ENCODE data around the gene COX5B.
"Not testable (repeated sequence)": the region's sequence is repeated elsewhere in the genome, so short reads cannot be mapped to it uniquely, and the experiment has no call there.

The COX5B gene

DNA sequence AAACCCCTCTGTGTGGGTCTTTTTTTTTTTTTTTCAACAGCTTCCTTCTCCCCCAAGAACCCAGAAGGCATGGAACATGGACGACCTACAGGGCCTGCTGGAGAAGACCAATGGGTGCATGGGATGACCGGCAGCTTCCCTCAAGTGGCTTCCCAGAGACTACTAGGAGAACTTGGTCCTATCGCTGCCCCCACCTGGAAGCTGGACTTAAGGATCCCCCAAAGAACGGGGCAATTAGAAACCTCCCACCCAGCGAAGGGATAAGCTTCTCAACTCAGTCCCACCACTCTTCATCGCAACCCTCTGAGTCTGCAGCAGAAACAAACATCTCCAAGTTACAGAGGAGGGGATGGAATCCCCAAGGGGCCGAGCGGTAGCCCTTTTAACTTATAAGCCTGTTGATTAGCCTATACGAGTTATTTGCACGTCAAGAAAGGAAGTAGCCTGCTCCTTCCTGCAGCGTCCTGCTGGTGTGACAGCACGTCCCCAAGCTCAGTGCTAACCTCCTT is 16.6 kb downstream of the COX5B start:
- no peaks in the 10 kb centered on the region for H3K9me3 ChIP-seq (ENCODE audit: control insufficient read depth, insufficient read depth, low read depth, low read length)
- H3K4me1 ChIP-seq (ENCODE audit: control insufficient read depth, insufficient read depth, low read length): peaks cover 22% of the 10 kb centered on the region
- peak overlapping the region; percentile 65; the same call in 1 of the 2 replicates for H3K27ac ChIP-seq (ENCODE audit: low read depth, low read length)
- H3K4me3 ChIP-seq (ENCODE audit: low read depth, low read length): peak overlapping the region; percentile 73
- peak overlapping the region; percentile 96 for H3K9ac ChIP-seq (ENCODE audit: low read length)
- H3K36me3 ChIP-seq (ENCODE audit: control insufficient read depth, insufficient read depth, low read length): peaks cover 31% of the 10 kb centered on the region
- no peaks in the 10 kb centered on the region for H3K27me3 ChIP-seq (ENCODE audit: control insufficient read depth, insufficient read depth, low read length)

DNA sequence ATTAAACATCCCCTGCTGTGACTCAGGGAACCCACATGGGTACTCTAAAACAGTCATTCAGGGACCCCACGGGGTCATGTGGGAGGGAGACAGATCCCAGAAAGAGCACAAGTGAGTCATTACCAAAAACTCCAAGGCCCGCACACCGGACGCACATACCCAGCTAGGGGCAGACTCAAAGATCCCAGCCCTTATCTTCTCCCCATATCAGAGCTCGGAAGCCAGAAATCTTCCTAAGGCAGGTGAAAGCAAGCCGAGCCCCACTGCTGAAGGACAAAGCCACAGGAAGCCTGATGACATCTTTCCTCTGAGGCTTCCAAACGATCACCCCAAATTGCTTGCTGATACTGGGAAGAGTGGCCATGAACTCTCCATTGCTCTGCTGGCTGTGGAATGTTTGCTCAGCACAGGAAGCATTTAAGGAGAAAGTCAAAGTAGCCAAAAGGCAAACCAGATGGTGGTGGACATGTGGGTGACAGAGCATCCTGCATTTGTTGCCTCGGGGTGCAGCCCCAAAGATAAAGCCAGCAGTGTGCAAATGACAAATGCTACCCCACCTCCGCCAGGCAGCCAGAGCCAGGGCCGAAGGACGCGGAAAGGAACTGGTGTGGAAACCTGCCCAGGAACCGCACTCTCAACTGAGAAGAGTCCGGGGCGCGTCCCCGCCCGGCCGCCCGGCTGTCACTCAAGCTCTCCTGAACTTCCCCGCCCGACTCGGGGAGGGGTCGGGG is 17.2 kb downstream of the COX5B start:
- Histone ChIP-seq H3K9me3 (ENCODE audit: control insufficient read depth, insufficient read depth, low read depth, low read length) (no peaks in the 10 kb centered on the region), H3K36me3 (ENCODE audit: control insufficient read depth, insufficient read depth, low read length) (peaks cover 25% of the 10 kb centered on the region), H3K4me1 (ENCODE audit: control insufficient read depth, insufficient read depth, low read length) (peaks cover 22% of the 10 kb centered on the region), H3K4me3 (ENCODE audit: low read depth, low read length) (peak overlapping the region; percentile 73), H3K9ac (ENCODE audit: low read length) (peak overlapping the region; percentile 96), H3K27ac (ENCODE audit: low read depth, low read length) (peak overlapping the region; percentile 65; the same call in 1 of the 2 replicates), H3K27me3 (ENCODE audit: control insufficient read depth, insufficient read depth, low read length) (no peaks in the 10 kb centered on the region)

- H3K27ac ChIP-seq (ENCODE audit: low read depth, low read length): peak overlapping the region; percentile 65; the same call in 1 of the 2 replicates
- peaks cover 19% of the 10 kb centered on the region for H3K36me3 ChIP-seq (ENCODE audit: control insufficient read depth, insufficient read depth, low read length)
- peak overlapping the region; percentile 96 for H3K9ac ChIP-seq (ENCODE audit: low read length)
- H3K4me3 ChIP-seq (ENCODE audit: low read depth, low read length): peak overlapping the region; percentile 73
- H3K27me3 ChIP-seq (ENCODE audit: control insufficient read depth, insufficient read depth, low read length): no peaks in the 10 kb centered on the region
- H3K4me1 ChIP-seq (ENCODE audit: control insufficient read depth, insufficient read depth, low read length): peaks cover 22% of the 10 kb centered on the region
- no peaks in the 10 kb centered on the region for H3K9me3 ChIP-seq (ENCODE audit: control insufficient read depth, insufficient read depth, low read depth, low read length)
Measured at GRCh38 chr2:97663626-97663961, 17.7 kb downstream of the COX5B start.

DNA sequence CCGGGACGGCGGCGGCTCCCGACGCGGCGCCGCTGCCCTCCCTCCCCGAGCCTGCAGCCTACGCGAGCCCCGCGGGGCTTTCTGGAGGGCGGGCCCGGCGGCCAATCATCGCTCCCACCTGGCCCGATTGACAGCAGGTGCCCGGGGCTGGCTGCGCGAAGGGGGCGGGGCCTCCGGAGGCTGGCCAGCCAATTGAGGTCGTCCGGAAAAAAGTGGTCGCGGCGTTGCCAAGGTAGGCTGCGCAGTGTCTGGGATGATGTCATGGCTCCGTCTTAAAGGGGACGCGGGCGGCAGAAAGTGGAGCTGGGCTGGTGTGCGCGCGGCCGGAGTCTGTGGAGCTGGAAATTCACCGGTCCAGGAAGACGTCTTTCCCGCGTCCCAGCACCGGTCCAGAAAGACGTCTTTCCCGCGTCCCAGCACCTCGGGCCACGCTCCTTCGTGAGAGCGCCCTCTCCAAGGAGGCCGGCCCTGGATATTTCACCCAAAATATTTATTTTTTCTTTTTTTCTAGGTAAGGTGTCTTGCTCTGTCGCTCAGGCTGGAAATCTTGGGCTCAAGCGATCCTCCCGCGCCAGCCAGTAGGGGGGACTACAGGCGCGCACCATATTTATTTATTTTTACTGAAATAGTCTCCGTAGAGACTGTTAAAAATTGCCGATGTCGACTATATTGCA is 18.2 kb downstream of the COX5B start, which contains the start of gene ACTR1B:
TSS of gene ACTR1B (minus strand) at position 83 of the 674 bp plus-strand sequence. CDS start 154 bp downstream, outside the sequence.
- peaks cover 22% of the 10 kb centered on the region for H3K4me1 ChIP-seq (ENCODE audit: control insufficient read depth, insufficient read depth, low read length)
- H3K9ac ChIP-seq (ENCODE audit: low read length): peak within 1 kb of the TSS; percentile 96
- peak within 1 kb of the TSS; percentile 95 for H3K27ac ChIP-seq (ENCODE audit: low read depth, low read length)
- H3K36me3 ChIP-seq (ENCODE audit: control insufficient read depth, insufficient read depth, low read length): peaks cover 14% of the 10 kb centered on the region
- no peaks in the 10 kb centered on the region for H3K27me3 ChIP-seq (ENCODE audit: control insufficient read depth, insufficient read depth, low read length)
- no peaks in the 10 kb centered on the region for H3K9me3 ChIP-seq (ENCODE audit: control insufficient read depth, insufficient read depth, low read depth, low read length)
- H3K4me3 ChIP-seq (ENCODE audit: low read depth, low read length): peak within 1 kb of the TSS; percentile 73

GRCh38 chr2:97664636-97664970 is 18.7 kb downstream of the COX5B start:
- peaks cover 9% of the 10 kb centered on the region; the same call in 1 of the 2 replicates for H3K36me3 ChIP-seq (ENCODE audit: control insufficient read depth, insufficient read depth, low read length)
- H3K9me3 ChIP-seq (ENCODE audit: control insufficient read depth, insufficient read depth, low read depth, low read length): no peaks in the 10 kb centered on the region
- H3K9ac ChIP-seq (ENCODE audit: low read length): peak overlapping the region; percentile 87
- H3K4me3 ChIP-seq (ENCODE audit: low read depth, low read length): peak overlapping the region; percentile 73
- no peaks in the 10 kb centered on the region for H3K27me3 ChIP-seq (ENCODE audit: control insufficient read depth, insufficient read depth, low read length)
- H3K27ac ChIP-seq (ENCODE audit: low read depth, low read length): peak overlapping the region; percentile 95
- H3K4me1 ChIP-seq (ENCODE audit: control insufficient read depth, insufficient read depth, low read length): peaks cover 22% of the 10 kb centered on the region

GRCh38 chr2:97669448-97669847 is 23.6 kb downstream of the COX5B start, which contains the start of gene C2orf92:
Gene C2orf92 (plus strand): TSS chr2:97669713. CDS start chr2:97669789, 76 bp downstream.
- H3K9me3 ChIP-seq (ENCODE audit: control insufficient read depth, insufficient read depth, low read depth, low read length): no peaks in the 10 kb centered on the region
- H3K4me3 ChIP-seq (ENCODE audit: low read depth, low read length): no peak within 1 kb of the TSS
- H3K27me3 ChIP-seq (ENCODE audit: control insufficient read depth, insufficient read depth, low read length): no peaks in the 10 kb centered on the region
- no peaks in the 10 kb centered on the region for H3K36me3 ChIP-seq (ENCODE audit: control insufficient read depth, insufficient read depth, low read length)
- H3K27ac ChIP-seq (ENCODE audit: low read depth, low read length): no peak within 1 kb of the TSS
- H3K4me1 ChIP-seq (ENCODE audit: control insufficient read depth, insufficient read depth, low read length): peaks cover 4% of the 10 kb centered on the region; the same call in 1 of the 2 replicates
- no peak within 1 kb of the TSS for H3K9ac ChIP-seq (ENCODE audit: low read length)

DNA sequence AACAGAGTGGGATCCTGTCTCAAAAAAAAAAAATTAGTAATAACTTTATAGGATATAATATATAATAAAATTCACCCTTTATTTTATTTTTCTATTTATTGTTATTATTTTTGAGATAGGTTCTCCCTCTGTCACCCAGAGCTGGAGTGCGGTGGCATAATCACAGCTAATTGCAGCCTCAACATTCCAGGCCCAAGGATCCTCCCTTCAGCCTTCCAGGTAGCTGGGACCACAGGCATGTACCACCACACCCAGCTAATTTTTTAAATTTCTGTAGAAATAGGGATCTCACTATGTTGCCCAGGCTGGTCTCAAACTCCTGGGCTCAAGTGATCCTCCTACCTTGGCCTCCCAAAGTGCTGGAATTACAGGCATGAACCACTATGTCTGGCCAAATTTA is 24.6 kb downstream of the COX5B start:
- Histone ChIP-seq H3K4me3 (ENCODE audit: low read depth, low read length) (no peak overlapping the region), H3K9me3 (ENCODE audit: control insufficient read depth, insufficient read depth, low read depth, low read length) (no peaks in the 10 kb centered on the region), H3K27ac (ENCODE audit: low read depth, low read length) (no peak overlapping the region), H3K4me1 (ENCODE audit: control insufficient read depth, insufficient read depth, low read length) (peaks cover 9% of the 10 kb centered on the region), H3K27me3 (ENCODE audit: control insufficient read depth, insufficient read depth, low read length) (no peaks in the 10 kb centered on the region), H3K9ac (ENCODE audit: low read length) (no peak overlapping the region), H3K36me3 (ENCODE audit: control insufficient read depth, insufficient read depth, low read length) (no peaks in the 10 kb centered on the region)

DNA sequence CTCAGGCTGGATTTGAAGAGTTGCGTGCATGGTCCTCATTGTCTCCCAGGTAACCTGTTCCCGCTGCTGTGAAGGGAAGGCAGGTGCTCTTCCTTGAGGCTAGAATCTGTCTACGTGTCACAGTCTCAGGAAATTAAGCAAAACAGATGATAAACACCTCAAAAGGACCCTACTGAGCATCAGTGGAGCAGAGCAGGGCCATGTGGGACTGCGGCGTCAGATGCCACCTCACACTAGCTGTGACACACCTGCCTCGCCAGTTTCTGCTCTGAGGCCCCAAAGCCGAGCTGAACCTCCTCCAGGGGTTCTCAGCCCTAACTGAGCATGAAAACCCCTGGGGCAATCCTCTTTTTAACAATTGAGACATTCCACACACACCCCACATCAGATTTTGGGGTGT is 25.7 kb downstream of the COX5B start:
- H3K9ac ChIP-seq (ENCODE audit: low read length): no peak overlapping the region
- peaks cover 11% of the 10 kb centered on the region for H3K4me1 ChIP-seq (ENCODE audit: control insufficient read depth, insufficient read depth, low read length)
- no peaks in the 10 kb centered on the region for H3K36me3 ChIP-seq (ENCODE audit: control insufficient read depth, insufficient read depth, low read length)
- H3K27ac ChIP-seq (ENCODE audit: low read depth, low read length): no peak overlapping the region
- no peaks in the 10 kb centered on the region for H3K9me3 ChIP-seq (ENCODE audit: control insufficient read depth, insufficient read depth, low read depth, low read length)
- no peaks in the 10 kb centered on the region for H3K27me3 ChIP-seq (ENCODE audit: control insufficient read depth, insufficient read depth, low read length)
- no peak overlapping the region for H3K4me3 ChIP-seq (ENCODE audit: low read depth, low read length)

- not testable (repeated sequence) for H3K9ac ChIP-seq (ENCODE audit: low read length); H3K27me3 ChIP-seq (ENCODE audit: control insufficient read depth, insufficient read depth, low read length); H3K9me3 ChIP-seq (ENCODE audit: control insufficient read depth, insufficient read depth, low read depth, low read length); H3K4me3 ChIP-seq (ENCODE audit: low read depth, low read length); H3K36me3 ChIP-seq (ENCODE audit: control insufficient read depth, insufficient read depth, low read length); H3K27ac ChIP-seq (ENCODE audit: low read depth, low read length)
- H3K4me1 ChIP-seq (ENCODE audit: control insufficient read depth, insufficient read depth, low read length): peaks cover 11% of the 10 kb centered on the region
Measured at GRCh38 chr2:97672606-97673140, 26.8 kb downstream of the COX5B start.

- Histone ChIP-seq H3K27ac (ENCODE audit: low read depth, low read length) (no peak overlapping the region), H3K9me3 (ENCODE audit: control insufficient read depth, insufficient read depth, low read depth, low read length) (no peaks in the 10 kb centered on the region), H3K36me3 (ENCODE audit: control insufficient read depth, insufficient read depth, low read length) (no peaks in the 10 kb centered on the region), H3K4me3 (ENCODE audit: low read depth, low read length) (no peak overlapping the region), H3K27me3 (ENCODE audit: control insufficient read depth, insufficient read depth, low read length) (no peaks in the 10 kb centered on the region), H3K4me1 (ENCODE audit: control insufficient read depth, insufficient read depth, low read length) (peaks cover 11% of the 10 kb centered on the region), H3K9ac (ENCODE audit: low read length) (no peak overlapping the region)
Measured at GRCh38 chr2:97673182-97673914, 27.5 kb downstream of the COX5B start.
